ENCODE data around the gene NR2C2AP. TPM values are rescaled to one million over a fixed set of nuclear protein-coding genes. Genes with fewer than 3 reads are reported as not detected.

NR2C2AP gene
- total RNA-seq, 1 experiment from 2014 or later: 31.7 TPM

- Histone ChIP-seq H3K79me2 (ENCODE audit: insufficient read depth, low read length) (no peaks in the 10 kb centered on the region), H2BK12ac (ENCODE audit: insufficient read length, low read depth, low read length) (no peak overlapping the region)
Measured at GRCh38 chr19:19152668-19153384, 50.4 kb downstream of the NR2C2AP start.

More at GRCh38 chr19:19152668-19153384, 50.4 kb downstream of the NR2C2AP start:
- H3K4me1 Mint-ChIP-seq: peaks cover 6 to 11% of the 10 kb centered on the region in 2 experiments; a peak in 3 of 4 replicates
- no peaks in the 10 kb centered on the region for H3K27me3 ChIP-seq (ENCODE audit: insufficient read depth, low read length)
- no peak for TF ChIP-seq CTCF (conservative IDR thresholded peaks at IDR 0.05)
- no peak for DNase-seq
- WGBS (ENCODE audit: extremely low coverage, insufficient read length, low lambda C conversion rate): no CpG with 5 or more reads among the region's 13 CpGs
- no peaks in the 10 kb centered on the region for H3K9me3 ChIP-seq (ENCODE audit: control insufficient read depth, low read depth, low read length)
- H2AFZ ChIP-seq (ENCODE audit: low read length): no peak overlapping the region
- H3K4ac ChIP-seq (ENCODE audit: low read depth, low read length): no peak overlapping the region
- H3T11ph ChIP-seq (ENCODE audit: low read length): no peak overlapping the region
- H3K23ac ChIP-seq (ENCODE audit: insufficient read length, low read depth, low read length): no peak overlapping the region
- no peak overlapping the region for H3K56ac ChIP-seq (ENCODE audit: insufficient read length, low read depth, low read length)
- H2AK5ac ChIP-seq (ENCODE audit: insufficient read length, low read length): no peak overlapping the region
- H3K4me3 Mint-ChIP-seq: no peak overlapping the region
- H3K9me3 Mint-ChIP-seq: no peaks in the 10 kb centered on the region; a peak in 1 of 5 replicates
- no peak overlapping the region for H2BK20ac ChIP-seq (ENCODE audit: low read depth, low read length, poor library complexity, severe bottlenecking)
- no peak overlapping the region for H4K91ac ChIP-seq (ENCODE audit: insufficient read length, low read depth, low read length)
- H3K9ac ChIP-seq (ENCODE audit: extremely low read depth, insufficient read length, low read length): no peak overlapping the region
- no peaks in the 10 kb centered on the region for H4K20me1 ChIP-seq (ENCODE audit: control insufficient read depth, insufficient read depth, insufficient read length)
- H3K23me2 ChIP-seq (ENCODE audit: insufficient read length, low read depth, low read length, poor library complexity, severe bottlenecking): no peaks in the 10 kb centered on the region
- no peak overlapping the region for H3K4me2 ChIP-seq (ENCODE audit: insufficient read depth, insufficient read length, low read length)
- no peaks in the 10 kb centered on the region; a peak in 1 of 7 replicates for H3K36me3 Mint-ChIP-seq (ENCODE audit: insufficient read depth in 1 of 3, low read depth in 3 of 3)
- peaks cover 26% of the 10 kb centered on the region for H3K27me3 Mint-ChIP-seq (ENCODE audit: low read depth)
- H3K14ac ChIP-seq (ENCODE audit: insufficient read depth, low read length): no peak overlapping the region
- H4K8ac ChIP-seq (replicated peaks; ENCODE audit: insufficient read length, low read depth, low read length): no peak overlapping the region
- H2BK15ac ChIP-seq (ENCODE audit: low read depth, low read length): no peak overlapping the region
- H3K27ac Mint-ChIP-seq: no peak overlapping the region
- H3K18ac ChIP-seq (ENCODE audit: insufficient read length, low read depth, low read length): no peak overlapping the region
- no peaks in the 10 kb centered on the region for H3K4me1 ChIP-seq (ENCODE audit: insufficient read depth, low read length)
- H2BK120ac ChIP-seq (ENCODE audit: low read depth, low read length, poor library complexity, severe bottlenecking): no peak overlapping the region
- H3K27ac ChIP-seq (ENCODE audit: insufficient read length, low read depth, low read length): no peak overlapping the region
- H2BK5ac ChIP-seq (ENCODE audit: insufficient read length, low read length): no peak overlapping the region
- no peak overlapping the region for H4K5ac ChIP-seq (ENCODE audit: insufficient read length, low read depth, low read length)
- H3K79me1 ChIP-seq (ENCODE audit: insufficient read depth, low read depth, low read length, poor library complexity, severe bottlenecking): no peaks in the 10 kb centered on the region
